HPDE6-E6E7 (cell line): ENCODE data around the gene SNTG2.
"Not testable (repeated sequence)": the region's sequence is repeated elsewhere in the genome, so short reads cannot be mapped to it uniquely, and the experiment has no call there.

ENCODE experiments used
- DNase-seq: peaks from one replicate; pipeline ENCODE4 v3.0.0; 2011; ENCODE audit warnings: missing footprints; ENCODE audit errors: extremely low spot score

The SNTG2 gene

DNA sequence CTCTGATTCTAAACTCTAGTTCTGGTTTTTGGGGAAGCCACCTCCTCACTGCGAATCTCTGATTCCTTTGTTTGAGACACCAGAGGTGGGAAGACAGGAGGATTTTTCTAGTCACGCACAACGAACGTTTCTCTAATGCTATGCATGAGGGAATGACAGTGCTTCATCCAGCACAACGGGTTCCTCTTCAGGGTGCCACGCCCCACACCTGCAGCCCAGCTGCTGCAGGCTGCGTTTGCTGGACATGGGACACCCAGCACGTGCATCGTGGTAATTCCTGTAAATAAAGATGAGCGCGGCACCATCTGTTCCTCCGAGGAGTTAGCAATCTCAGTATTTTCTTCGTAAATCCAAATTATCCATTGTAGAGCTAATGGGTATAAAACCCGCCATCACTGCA, 425.1 kb downstream of the SNTG2 start:
- no peak for DNase-seq

DNA sequence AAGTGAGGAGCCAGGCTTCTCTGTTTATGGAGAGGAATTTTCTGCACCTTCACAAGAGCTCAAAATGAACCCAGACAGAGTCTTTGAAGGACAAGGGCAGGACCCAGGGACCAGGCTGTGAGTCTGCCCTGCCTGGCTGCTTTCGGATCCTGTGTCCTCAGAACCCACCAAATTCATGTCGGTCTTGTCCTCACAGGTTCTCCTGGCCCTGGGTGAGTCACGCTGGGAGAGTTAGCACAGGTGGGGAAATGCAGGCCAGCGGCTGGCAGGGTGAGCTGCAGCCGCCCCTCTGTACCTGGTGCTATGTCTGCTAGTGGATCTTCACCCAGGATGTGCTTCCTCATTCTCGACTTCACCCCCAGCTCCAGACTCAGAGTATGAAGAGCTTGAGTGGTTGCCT, 426.8 kb downstream of the SNTG2 start:
- DNase-seq: no peak

DNA sequence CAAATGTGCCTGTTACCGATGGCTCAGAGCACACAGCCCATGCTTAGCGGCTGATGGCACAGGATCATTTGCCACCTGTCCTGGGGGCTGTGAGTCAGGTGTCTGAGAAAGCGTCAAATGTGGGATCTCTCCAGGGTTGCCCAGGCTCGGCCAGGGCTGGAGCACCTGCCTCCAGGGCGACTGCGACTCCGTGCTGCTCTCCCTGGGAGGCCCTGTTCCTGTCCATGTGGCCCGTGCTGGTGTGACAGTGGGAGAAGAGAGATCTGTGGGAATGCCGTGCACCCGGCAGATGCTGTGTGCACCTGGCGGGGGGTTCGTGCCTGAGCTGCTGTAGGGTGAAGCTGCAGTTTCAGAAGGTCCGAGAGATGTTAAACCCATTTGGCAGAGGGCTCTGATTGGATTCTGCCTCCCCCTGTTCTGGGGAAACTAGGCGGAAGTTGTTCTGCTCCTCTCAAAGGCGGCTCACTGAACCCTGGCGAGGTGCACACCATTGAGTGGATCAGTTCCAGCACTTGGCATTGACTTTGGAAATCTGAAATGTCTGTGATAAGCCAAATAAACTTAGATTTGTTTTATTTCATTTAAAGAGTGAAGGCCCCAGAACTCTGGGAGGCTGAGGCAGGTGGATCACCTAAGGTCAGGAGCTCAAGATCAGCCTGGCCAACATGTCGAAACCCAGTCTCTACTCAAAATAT, 428.0 kb downstream of the SNTG2 start:
- no peak for DNase-seq

DNA sequence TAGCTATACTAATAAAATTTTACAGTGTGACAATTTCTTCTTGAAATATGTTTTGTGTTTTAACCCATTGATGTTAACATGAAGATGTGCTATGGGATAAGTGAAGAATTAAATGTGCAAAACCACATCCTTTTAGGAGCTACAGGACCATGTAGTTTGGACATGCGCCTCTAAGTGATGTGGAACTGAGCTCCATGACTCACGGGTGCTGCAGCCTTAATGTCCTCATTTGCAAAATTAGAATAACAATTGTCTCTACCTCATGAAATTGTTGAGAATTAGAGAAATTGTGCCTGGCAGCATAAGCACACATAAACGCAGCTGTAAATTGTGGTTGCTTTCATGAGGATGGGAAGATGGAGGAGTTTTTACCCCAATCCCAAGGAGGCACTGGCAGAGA, 431.0 kb downstream of the SNTG2 start:
- no peak for DNase-seq

DNA sequence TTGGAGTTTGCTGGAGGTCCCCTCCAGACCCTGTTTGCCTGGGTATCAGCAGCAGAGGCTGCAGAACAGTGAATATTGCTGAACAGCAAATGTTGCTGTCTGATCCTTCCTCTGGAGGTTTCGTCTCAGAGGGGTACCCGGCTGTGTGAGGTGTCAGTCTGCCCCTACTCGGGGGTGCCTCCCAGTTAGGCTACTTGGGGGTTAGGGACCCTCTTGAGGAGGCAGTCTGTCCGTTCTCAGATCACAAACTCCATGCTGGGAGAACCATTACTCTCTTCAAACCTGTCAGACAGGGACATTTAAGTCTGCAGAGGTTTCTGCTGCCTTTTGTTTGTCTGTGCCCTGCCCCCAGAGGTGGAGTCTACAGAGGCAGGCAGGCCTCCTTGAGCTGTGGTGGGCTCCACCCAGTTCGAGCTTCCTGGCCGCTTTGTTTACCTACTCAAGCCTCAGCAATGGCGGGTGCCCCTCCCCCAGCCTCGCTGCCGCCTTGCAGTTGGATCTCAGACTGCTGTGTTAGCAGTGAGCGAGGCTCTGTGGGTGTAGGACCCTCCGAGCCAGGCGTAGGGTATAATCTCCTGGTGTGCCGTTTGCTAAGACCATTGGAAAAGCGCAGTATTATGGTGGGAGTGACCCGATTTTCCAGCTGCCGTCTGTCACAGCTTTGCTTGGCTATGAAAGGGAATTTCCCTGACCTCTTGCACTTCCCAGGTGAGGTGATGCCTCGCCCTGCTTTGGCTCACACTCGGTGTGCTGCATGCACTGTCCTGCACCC, 437.5 kb downstream of the SNTG2 start:
- DNase-seq: not testable (repeated sequence)

DNA sequence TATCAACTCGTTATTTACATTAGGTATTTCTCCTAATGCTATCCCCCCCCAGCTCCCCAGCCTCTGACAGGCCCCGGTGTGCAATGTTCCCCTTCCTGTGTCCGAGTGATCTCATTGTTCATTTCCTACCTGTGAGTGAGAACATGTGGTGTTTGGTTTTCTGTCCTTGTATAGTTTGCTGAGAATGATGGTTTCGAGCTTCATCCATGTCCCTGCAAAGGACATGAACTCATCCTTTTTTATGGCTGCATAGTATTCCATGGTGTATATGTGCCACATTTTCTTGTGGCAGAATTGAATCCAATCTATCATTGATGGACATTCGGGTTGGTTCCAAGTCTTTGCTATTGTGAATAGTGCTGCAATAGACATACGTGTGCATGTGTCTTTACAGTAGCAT, 439.5 kb downstream of the SNTG2 start:
- DNase-seq: not testable (repeated sequence)

DNA sequence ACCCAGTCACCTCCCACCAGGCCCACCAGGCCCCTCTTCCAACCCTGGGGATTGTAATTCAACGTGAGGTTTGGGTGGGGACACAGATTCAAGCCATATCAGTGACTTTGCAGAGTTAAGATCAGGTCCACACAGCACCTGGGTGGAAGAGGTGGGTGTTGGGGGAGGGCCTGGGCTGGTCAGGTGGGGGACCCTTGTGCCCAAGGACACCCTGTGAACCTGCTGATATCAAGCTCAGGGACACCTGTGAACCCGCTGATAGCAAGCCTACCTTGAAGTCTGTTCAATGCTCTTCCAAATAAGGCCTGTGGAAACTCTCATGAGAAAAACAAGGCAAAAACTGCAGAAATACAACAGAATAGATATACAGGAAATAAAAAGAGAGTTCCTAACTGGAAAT, 442.7 kb downstream of the SNTG2 start:
- DNase-seq: no peak

DNA sequence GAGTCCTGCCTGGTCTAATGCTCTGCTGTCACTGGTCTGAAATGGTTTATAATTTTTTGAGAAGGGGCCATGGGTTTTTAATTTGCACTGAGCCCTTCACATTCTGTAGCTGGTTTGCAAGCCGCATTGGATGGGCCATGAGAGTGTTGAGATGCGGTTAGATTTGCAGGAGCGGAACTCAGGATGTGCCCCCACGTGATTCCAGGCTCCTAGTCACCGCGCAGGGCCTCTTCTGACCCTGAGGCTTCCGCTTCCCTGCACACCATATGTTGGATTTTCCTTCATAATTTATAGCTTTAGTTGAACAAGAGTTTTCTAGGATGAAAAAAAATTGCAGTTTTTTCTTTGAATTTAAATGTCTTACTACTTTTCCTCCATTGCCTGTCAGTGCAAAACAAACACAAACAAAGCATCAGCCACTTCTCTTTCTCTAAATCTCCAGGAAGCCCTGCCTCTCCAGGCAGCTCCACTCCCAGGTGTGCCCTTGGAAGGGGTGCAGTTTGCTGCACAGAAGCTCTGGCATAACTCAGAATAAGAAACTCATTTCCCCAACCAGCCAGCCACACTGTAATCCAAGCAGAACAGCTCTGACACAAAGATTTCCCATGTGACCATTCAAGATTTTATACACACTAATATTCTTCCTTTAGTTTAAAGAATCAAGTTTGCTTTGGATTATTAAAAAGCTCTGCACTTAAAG, 444.2 kb downstream of the SNTG2 start:
- DNase-seq: no peak

DNA sequence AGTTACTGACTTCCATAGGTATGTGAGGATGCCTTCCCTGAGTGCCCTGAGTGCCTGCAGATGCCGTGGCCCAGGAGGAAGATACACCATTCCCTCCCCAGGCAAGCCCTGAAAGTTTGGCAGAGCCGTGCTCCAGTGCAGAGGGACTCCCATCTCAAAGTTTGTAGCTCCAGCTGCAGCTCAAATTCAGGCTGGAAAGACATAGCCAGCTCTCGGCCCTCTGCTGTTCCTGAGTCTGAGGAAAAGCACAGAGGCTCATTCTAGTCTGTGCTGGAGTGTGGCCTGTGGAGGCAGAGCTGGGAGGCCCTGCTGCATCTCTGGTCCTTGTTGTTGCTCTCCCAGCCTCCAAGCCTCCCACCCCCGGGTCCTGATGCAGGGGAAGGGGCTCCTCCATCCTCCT, 446.7 kb downstream of the SNTG2 start:
- DNase-seq: no peak

DNA sequence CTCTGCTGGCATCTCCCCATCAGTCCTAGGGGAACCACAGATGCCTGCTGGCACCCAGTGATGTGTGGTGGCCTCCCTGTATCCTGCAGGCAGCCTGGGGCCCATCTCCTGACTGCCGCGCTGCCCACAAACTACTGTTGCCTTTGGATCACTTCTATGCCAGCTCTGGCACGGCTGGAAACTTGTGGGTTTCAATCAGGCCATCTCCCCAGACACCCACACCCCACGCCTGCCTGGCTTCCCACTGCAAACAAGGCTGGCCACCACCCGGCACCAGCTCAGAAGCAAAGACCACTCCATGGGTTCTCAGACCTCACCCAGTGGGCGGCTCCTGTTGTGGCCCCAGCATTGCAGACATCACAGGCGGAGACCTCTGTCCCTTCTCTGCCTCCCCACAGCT, 447.5 kb downstream of the SNTG2 start:
- no peak for DNase-seq

DNA sequence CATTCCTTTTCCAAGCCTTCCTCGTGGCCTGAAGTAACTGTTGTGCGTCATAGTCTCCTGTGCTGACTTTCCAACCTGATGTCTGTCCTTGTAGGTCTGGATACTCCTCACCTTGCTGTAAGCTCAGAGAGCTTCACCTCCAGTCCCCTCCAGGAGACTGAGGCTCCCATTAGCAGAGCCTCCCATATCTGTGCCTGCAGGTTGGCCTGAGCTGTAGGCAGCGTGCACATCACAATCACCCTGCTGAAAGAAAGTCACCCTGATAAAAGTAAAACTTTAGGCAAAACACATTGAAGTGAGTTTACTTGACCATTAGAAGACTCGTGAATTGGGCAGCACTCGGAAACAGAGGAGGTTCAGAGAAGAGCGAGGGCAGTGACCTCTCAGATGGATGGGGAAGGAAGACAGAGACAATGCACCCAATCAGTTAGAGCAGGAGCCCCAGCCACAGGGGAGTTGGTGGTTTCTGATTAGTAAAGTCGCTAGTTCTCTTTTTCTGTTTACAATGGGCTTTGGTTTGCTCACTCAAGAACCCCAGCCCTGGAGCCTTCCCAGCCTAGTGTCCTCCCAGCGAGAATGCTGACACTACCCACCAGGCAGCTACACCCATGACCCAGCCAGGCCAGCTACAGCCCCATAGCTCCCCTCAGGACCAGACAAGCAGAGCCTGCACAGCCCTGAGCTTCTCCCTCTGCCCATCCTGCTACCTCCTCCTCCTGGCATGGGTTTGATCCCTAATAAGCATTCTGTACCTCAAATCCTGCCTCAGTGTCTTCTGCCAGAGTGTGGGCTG, 450.5 kb downstream of the SNTG2 start:
- no peak for DNase-seq

DNA sequence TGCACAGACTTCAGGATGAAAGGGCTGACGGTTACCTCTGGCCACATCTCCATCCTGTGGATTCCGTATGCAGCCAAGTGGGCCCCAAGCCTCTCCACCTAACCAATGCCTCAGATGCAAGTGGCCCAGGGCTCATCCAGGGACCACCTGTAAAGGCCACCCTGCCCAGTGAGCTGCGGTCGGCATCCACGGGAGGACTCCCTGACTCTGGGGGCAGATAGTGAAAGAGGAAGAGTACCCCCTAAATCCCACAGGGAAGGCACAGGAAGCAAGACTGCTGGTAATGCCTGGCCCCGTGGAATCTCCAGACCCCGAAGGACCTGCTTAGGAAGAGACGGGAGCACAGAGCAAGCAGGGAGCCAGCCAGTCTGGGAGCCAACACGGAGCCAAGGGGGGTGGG, 451.4 kb downstream of the SNTG2 start:
- DNase-seq: no peak

DNA sequence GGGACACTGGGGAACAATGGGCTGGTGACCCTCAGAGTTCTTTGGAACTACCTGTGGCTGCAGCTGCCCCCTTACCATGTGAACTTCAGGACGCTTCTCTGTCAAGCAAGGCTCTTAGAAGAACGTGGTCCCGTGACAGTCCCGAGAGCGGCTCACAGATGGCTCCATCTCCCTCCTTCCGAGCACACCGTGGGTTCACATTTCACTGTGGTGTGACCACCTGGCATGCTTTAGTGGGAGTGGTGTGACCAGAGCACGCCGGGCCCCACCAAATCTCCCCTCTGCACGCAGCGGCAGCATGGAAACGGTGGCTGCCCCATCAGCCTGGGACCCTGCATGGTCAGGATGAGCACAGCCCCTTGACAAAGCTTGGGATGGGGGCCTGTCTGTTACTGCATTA, 452.9 kb downstream of the SNTG2 start:
- DNase-seq: no peak

DNA sequence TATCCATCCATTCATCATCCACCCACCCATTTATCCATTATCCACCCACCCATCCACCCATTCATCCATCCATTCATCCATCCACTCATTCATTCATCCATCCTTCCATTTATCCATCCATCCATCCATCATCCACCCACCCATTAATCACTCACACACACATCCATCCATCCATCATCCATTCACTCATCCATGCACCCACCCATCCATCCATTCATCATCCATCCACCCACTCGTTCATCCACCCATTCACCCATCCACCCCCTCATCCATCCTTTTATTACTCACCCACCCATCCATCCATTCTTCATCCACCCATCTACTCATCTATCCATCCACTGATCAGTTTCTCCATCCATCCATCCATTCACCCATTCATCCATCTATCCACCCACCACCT, 454.5 kb downstream of the SNTG2 start:
- no peak for DNase-seq

DNA sequence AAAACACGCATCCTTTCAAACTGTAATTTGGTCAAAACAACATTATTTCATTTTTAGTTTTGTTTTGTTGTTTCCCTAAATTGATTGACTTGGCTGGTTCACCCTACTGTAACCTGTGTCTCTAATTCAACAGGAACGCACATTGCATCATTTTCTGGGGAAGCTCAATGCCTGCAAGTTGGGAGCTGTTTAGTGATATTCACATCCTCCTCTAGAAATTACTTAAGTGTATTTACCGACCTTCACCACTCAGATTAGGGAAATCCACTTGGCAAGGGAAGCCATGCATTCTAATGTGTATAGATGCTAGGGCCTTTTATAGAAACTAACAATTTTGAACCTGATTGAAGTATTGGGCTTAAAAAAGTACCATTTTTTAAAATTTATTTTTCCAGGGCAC, 455.3 kb downstream of the SNTG2 start:
- no peak for DNase-seq

DNA sequence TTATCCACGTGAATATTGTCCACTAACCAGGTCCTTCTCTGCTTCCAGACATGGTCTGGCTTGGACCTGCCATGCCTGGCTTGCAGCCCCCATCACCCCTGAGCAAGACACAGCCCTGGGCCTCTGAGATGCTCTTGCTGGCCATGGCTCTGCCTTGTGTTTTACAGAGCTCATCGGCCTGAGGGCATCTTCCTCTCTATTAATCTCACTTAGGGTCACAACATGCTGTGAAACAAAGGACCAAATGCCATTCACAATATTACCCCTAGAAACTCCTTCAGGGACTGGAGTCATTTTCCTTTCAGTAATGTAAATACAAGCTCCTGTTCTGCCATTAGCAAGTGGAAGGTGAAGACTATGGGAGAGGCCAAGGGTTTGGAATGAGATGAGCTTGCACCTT, 455.8 kb downstream of the SNTG2 start:
- no peak for DNase-seq

DNA sequence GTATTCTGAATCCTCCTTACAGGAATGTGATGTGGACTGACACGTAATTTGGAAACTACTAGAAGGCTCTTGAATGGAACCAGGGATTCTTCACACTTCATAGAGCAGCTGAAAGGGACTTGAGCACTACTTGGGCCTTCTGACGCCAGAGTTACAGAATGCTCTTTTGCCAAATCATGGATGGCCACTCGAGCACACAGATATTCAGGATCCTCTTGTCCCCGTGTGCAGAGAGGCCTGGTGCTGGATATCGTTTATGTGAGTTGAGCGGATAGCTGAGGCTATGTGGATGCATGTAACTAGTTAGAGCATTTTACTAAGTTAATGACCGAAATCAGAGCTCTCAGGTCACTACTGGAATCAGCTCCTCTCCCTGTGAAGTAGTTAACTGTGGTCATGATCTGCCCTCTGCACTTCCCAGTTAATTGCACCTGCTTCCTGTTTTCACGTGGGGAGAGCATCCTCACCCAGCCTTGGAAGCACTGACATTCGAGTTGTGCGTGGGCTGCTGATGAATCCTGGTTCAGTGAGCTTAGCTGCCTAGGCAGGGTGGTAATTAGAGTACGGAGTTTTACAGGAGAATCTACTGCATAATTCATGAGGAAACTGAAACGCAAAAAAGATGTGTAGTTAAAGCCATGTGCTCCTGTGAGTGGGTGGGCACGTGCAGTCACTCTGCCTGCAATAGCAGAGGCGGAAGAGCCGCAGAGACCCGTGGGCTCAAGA, 457.5 kb downstream of the SNTG2 start:
- DNase-seq: no peak

DNA sequence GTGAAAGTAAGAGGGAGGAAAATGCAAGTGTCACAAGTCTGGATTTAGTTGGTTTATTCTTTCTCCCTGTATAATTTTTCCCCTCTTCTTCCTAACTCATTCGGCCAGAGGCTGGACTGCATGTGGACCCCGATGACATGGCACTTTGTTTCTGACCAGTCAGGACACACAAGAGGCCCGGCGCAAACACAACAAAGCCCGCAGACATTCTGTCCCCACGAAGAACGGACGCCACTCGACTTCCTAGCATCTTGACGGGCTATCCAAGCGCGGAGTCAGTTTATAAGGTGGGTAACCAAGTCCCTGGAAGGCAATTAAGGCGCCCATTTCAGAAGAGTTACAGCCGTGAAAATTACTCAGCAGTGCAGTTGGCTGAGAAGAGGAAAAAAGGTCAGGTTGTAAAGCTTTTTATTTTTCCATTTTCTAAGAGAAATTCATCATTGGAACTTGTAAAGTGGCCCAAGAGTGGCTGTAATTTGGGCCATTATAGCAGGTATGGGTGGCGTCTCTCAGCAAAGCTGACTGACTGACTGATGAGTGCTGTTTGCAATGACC, 462.6 kb downstream of the SNTG2 start, which contains the start of gene TPO:
Gene TPO (plus strand): TSS at position 308 of the 555 bp plus-strand sequence. CDS start 946 bp downstream, outside the sequence.
- no peak for DNase-seq

DNA sequence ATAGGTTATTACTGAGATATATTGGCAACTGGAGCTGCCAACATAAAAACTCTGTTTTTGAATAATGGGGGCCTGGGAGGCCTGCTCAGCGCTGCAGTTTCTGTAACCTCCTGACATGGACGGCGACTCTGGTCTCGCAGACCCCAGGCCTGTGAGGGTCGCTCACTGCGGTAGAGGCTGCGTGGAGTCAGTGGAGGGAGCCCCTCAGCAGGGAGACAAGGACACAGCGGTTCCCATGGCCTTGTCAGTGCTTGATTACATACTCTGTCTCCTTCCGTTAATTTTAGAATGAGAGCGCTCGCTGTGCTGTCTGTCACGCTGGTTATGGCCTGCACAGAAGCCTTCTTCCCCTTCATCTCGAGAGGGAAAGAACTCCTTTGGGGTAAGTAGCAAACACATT, 463.5 kb downstream of the SNTG2 start:
- DNase-seq: no peak

DNA sequence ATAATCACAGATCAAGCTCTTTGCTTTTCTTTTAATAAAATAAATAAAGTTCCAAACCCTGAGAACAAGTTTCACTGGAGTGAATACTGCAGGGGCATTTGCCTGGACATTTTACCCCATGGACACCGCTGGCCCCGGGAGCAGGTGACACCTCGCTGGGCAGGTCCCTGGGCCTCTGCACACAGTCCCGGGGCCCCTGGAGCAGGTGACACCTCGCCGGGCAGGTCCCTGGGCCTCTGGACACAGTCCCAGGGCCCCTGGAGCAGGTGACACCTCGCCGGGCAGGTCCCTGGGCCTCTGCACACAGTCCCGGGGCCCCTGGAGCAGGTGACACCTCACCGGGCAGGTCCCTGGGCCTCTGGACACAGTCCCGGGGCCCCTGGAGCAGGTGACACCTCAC, 464.3 kb downstream of the SNTG2 start:
- DNase-seq: not testable (repeated sequence)

DNA sequence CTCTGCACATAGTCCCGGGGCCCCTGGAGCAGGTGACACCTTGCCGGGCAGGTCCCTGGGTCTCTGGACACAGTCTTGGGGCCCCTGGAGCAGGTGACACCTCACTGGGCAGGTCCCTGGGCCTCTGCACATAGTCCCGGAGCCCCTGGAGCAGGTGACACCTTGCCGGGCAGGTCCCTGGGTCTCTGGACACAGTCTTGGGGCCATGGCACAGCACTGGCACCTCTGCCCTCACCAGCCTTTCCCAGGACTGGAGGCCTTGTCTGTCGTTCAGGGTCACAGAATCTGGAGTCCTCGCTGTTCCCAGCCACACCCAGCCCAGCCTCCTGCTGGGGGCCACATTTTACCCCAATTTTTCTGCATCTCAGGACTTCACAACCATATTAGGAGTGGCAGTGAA, 464.9 kb downstream of the SNTG2 start:
- no peak for DNase-seq
